ENCODE results near the gene TFCP2. TPM values are rescaled to one million over a fixed set of nuclear protein-coding genes. Genes with fewer than 3 reads are reported as not detected.
A peak's percentile ranks its signal among the peaks of the same experiment; 100 is the strongest.

TFCP2 gene
- polyA plus RNA-seq, 3 donors, result 7.1 to 25.4 (median 14.2) TPM

- no peak overlapping the region for H3K4me3 Mint-ChIP-seq
- Histone ChIP-seq H3K4me1 (ENCODE audit: control insufficient read depth in 1 of 2, insufficient read depth in 2 of 2, low read length in 2 of 2) (no peaks in the 10 kb centered on the region), H4K20me1 (ENCODE audit: insufficient read depth, low read length) (peaks cover 45% of the 10 kb centered on the region), H3K36me3 (replicated peaks in 1 of 2; ENCODE audit: control insufficient read depth in 1 of 2, insufficient read depth in 2 of 2, low read length in 2 of 2) (peaks cover 30 to 69% of the 10 kb centered on the region in 2 donors), H3K9me3 (replicated peaks in 1 of 2; ENCODE audit: control insufficient read depth in 1 of 2, insufficient read depth in 1 of 2, low read length in 2 of 2) (no peaks in the 10 kb centered on the region), H2AFZ (ENCODE audit: insufficient read depth, low read depth, low read length, poor library complexity, severe bottlenecking) (no peak overlapping the region), H3K4me3 (replicated peaks in 1 of 3; ENCODE audit: low read depth in 2 of 3, low read length in 3 of 3) (no peak overlapping the region), H3K27ac (ENCODE audit: low read depth in 1 of 2, low read length in 2 of 2) (no peak overlapping the region), H3K27me3 (ENCODE audit: control insufficient read depth in 2 of 2, insufficient read depth in 2 of 2, low read length in 2 of 2) (no peaks in the 10 kb centered on the region), H3K9ac (ENCODE audit: insufficient read depth, low read length, poor library complexity, severe bottlenecking) (no peak overlapping the region), H3K79me2 (ENCODE audit: insufficient read depth, low read length) (peaks cover 33% of the 10 kb centered on the region), H3K4me2 (replicated peaks; ENCODE audit: extremely low read depth, low read length, poor library complexity, severe bottlenecking) (no peak overlapping the region)
- H3K36me3 Mint-ChIP-seq, result peaks cover 32 to 64% of the 10 kb centered on the region in 2 donors
- TF ChIP-seq CTCF (IDR thresholded peaks at IDR 0.05), result no peak
- H3K27ac Mint-ChIP-seq, result peak overlapping the region in 3 of 7 donors; percentile 17 to 86 (median 43)
- DNase-seq, result no peak
- H3K4me1 Mint-ChIP-seq, result no peaks in the 10 kb centered on the region
- H3K27me3 Mint-ChIP-seq (ENCODE audit: low read depth in 3 of 3), result no peaks in the 10 kb centered on the region
- H3K9me3 Mint-ChIP-seq, result peaks cover 0 to 1% (median 0%) of the 10 kb centered on the region in 7 donors
- intact Hi-C loops (cut with micrococcal nuclease), result no loop called here
- WGBS (ENCODE audit: insufficient coverage), result 85% methylated on average over 3 of the region's 3 CpGs
Measured at GRCh38 chr12:51139292-51139844, 33.6 kb downstream of the TFCP2 start.

GRCh38 chr12:51132693-51133092 is 40.2 kb downstream of the TFCP2 start:
- H3K36me3 Mint-ChIP-seq, result peaks cover 22 to 68% of the 10 kb centered on the region in 2 donors
- Histone ChIP-seq H3K27me3 (ENCODE audit: control insufficient read depth in 2 of 2, insufficient read depth in 2 of 2, low read length in 2 of 2) (no peaks in the 10 kb centered on the region), H3K36me3 (replicated peaks in 1 of 2; ENCODE audit: control insufficient read depth in 1 of 2, insufficient read depth in 2 of 2, low read length in 2 of 2) (peaks cover 17 to 56% of the 10 kb centered on the region in 2 donors), H3K4me3 (replicated peaks in 1 of 3; ENCODE audit: low read depth in 2 of 3, low read length in 3 of 3) (no peak overlapping the region), H3K9me3 (replicated peaks in 1 of 2; ENCODE audit: control insufficient read depth in 1 of 2, insufficient read depth in 1 of 2, low read length in 2 of 2) (no peaks in the 10 kb centered on the region), H3K4me2 (replicated peaks; ENCODE audit: extremely low read depth, low read length, poor library complexity, severe bottlenecking) (no peak overlapping the region), H4K20me1 (ENCODE audit: insufficient read depth, low read length) (peaks cover 4% of the 10 kb centered on the region), H3K9ac (ENCODE audit: insufficient read depth, low read length, poor library complexity, severe bottlenecking) (no peak overlapping the region), H3K27ac (ENCODE audit: low read depth in 1 of 2, low read length in 2 of 2) (peak overlapping the region in 1 of 2 donors; percentile 5), H3K4me1 (ENCODE audit: control insufficient read depth in 1 of 2, insufficient read depth in 2 of 2, low read length in 2 of 2) (no peaks in the 10 kb centered on the region), H3K79me2 (ENCODE audit: insufficient read depth, low read length) (peaks cover 4% of the 10 kb centered on the region), H2AFZ (ENCODE audit: insufficient read depth, low read depth, low read length, poor library complexity, severe bottlenecking) (no peak overlapping the region)
- H3K27ac Mint-ChIP-seq, result peak overlapping the region in 1 of 7 donors; percentile 46
- no peaks in the 10 kb centered on the region for H3K9me3 Mint-ChIP-seq
- H3K4me1 Mint-ChIP-seq, result peaks cover 3% of the 10 kb centered on the region
- whole genome bisulfite sequencing (ENCODE audit: insufficient coverage), result 90% methylated on average over 3 of the region's 5 CpGs
- no peak for DNase-seq
- no peaks in the 10 kb centered on the region for H3K27me3 Mint-ChIP-seq (ENCODE audit: low read depth in 3 of 3)
- no peak overlapping the region for H3K4me3 Mint-ChIP-seq
- intact Hi-C loops (cut with micrococcal nuclease), result no loop called here
- no peak for TF ChIP-seq CTCF (IDR thresholded peaks at IDR 0.05)
